Left ventricle myocardium superior (tissue), 1 donor: ENCODE data around the gene KSR2. TPM values are rescaled to one million over a fixed set of nuclear protein-coding genes. Genes with fewer than 3 reads are reported as not detected.

Experiments used
- ATAC-seq: fragments of 200-7000 bp; cut with Tn5 transposase; one replicate; pipeline ENCODE4 v1.9.1; 2020; ENCODE audit warnings: mild to moderate bottlenecking, moderate library complexity
- DNase-seq: peaks from one replicate; pipeline ENCODE4 v3.0.0-alpha.2; 2020
- intact Hi-C: fragments of 100-400 bp; cut with micrococcal nuclease; formaldehyde crosslinking; loops from one replicate; pipeline ENCODE4 v1.11.0; 2022
- total RNA-seq: library from RNA; stranded (reverse); fragmentation: NEBNext Ultra II Directional; extraction: Animal tissue kit (Norgen Biotek cat#: 25700); gene quantifications from one replicate; pipeline ENCODE4 v1.2.1, GENCODE V29; 2021
- donor health status: DM: no; HTN: yes; CAD: no; lungs with severe emphysema.

KSR2 gene
- total RNA-seq, 1 donor from 2014 or later, result not detected

- ATAC-seq (no peak), DNase-seq (no peak)
- intact Hi-C loops, result no loop called here
These were observed 362.8 kb downstream of the KSR2 start for GRCh38 chr12:117606024-117606423.

- ATAC-seq (no peak), DNase-seq (no peak)
- intact Hi-C loops, result no loop called here
These were observed 365.3 kb downstream of the KSR2 start for GRCh38 chr12:117603316-117604113.

GRCh38 chr12:117599849-117600248 lies 368.9 kb downstream of the KSR2 start:
- no peak for ATAC-seq
- intact Hi-C loops, result no loop called here
- no peak for DNase-seq

GRCh38 chr12:117596968-117597367 lies 371.8 kb downstream of the KSR2 start:
- intact Hi-C loops, result no loop called here
- DNase-seq (no peak), ATAC-seq (no peak)

GRCh38 chr12:117595751-117596150 lies 373.0 kb downstream of the KSR2 start:
- intact Hi-C loops, result no loop called here
- no peak for ATAC-seq
- DNase-seq, result no peak

- ATAC-seq (no peak), DNase-seq (no peak)
- intact Hi-C loops, result no loop called here
These were observed 374.3 kb downstream of the KSR2 start for GRCh38 chr12:117594481-117594880.

GRCh38 chr12:117593815-117594400 lies 374.9 kb downstream of the KSR2 start:
- intact Hi-C loops, result no loop called here
- ATAC-seq (no peak), DNase-seq (no peak)

- DNase-seq, result no peak
- intact Hi-C loops, result no loop called here
- ATAC-seq, result no peak
These were observed 376.0 kb downstream of the KSR2 start for GRCh38 chr12:117592588-117593305.

- ATAC-seq (no peak), DNase-seq (no peak)
- intact Hi-C loops, result no loop called here
These were observed 377.8 kb downstream of the KSR2 start for GRCh38 chr12:117590999-117591398.

GRCh38 chr12:117590386-117590785 lies 378.4 kb downstream of the KSR2 start:
- DNase-seq (no peak), ATAC-seq (no peak)
- intact Hi-C loops, result no loop called here

GRCh38 chr12:117589021-117589420 lies 379.8 kb downstream of the KSR2 start:
- ATAC-seq (no peak), DNase-seq (no peak)
- intact Hi-C loops, result loop anchor here (5.0 kb wide), 1 partner anchor 222 kb away; no protein-coding TSS in a partner anchor

- ATAC-seq, result peak; percentile 56
- peak; percentile 54 for DNase-seq
- intact Hi-C loops, result loop anchor here (5.0 kb wide), 1 partner anchor 220 kb away; no protein-coding TSS in a partner anchor
These were observed 381.0 kb downstream of the KSR2 start for GRCh38 chr12:117587631-117588287.

GRCh38 chr12:117583677-117584225 lies 385.0 kb downstream of the KSR2 start:
- DNase-seq, result no peak
- intact Hi-C loops, result no loop called here
- no peak for ATAC-seq

- DNase-seq (no peak), ATAC-seq (no peak)
- intact Hi-C loops, result no loop called here
These were observed 385.7 kb downstream of the KSR2 start for GRCh38 chr12:117583092-117583491.

- intact Hi-C loops, result no loop called here
- DNase-seq, result no peak
- no peak for ATAC-seq
These were observed 386.5 kb downstream of the KSR2 start for GRCh38 chr12:117582135-117582784.

- intact Hi-C loops, result no loop called here
- DNase-seq, result peak; percentile 56
- peak; percentile 78 for ATAC-seq
These were observed 388.1 kb downstream of the KSR2 start for GRCh38 chr12:117580718-117581062.

- intact Hi-C loops, result no loop called here
- ATAC-seq (peak; percentile 32), DNase-seq (no peak)
These were observed 388.6 kb downstream of the KSR2 start for GRCh38 chr12:117580015-117580717.

- intact Hi-C loops, result no loop called here
These were observed 391.6 kb downstream of the KSR2 start for GRCh38 chr12:117577122-117577657.

More at GRCh38 chr12:117577122-117577657, 391.6 kb downstream of the KSR2 start:
- DNase-seq, result no peak
- ATAC-seq, result no peak
